ENCODE data around the gene TLE3. TPM values are rescaled to one million over a fixed set of nuclear protein-coding genes. Genes with fewer than 3 reads are reported as not detected.

The TLE3 gene
- total and polyA plus RNA-seq, 2 of the 13 experiments (the other 11 are each of a cell fraction or from before 2014, with no cell fraction given), result 11.9 to 13.8 TPM

- Histone ChIP-seq H3K9ac (ENCODE audit: insufficient read depth, low read depth, low read length) (no peak overlapping the region), H4K20me1 (ENCODE audit: insufficient read depth, low read length) (peaks cover 43% of the 10 kb centered on the region), H3K36me3 (replicated peaks in 1 of 2; ENCODE audit: control insufficient read depth in 1 of 2, insufficient read depth in 2 of 2, low read length in 2 of 2) (no peaks in the 10 kb centered on the region), H2AFZ (ENCODE audit: low read length) (no peak overlapping the region), H3K79me2 (ENCODE audit: insufficient read depth, low read length) (no peaks in the 10 kb centered on the region), H3K9me3 (ENCODE audit: low read length) (no peaks in the 10 kb centered on the region), H3K27me3 (ENCODE audit: control insufficient read depth in 1 of 2, insufficient read depth in 2 of 2, low read length in 2 of 2) (peaks cover 11 to 89% of the 10 kb centered on the region in 2 experiments), H3K4me2 (ENCODE audit: low read depth, low read length) (no peak overlapping the region), H3K27ac (ENCODE audit: extremely low read length, insufficient read depth, low read length) (no peak overlapping the region), H3K4me1 (ENCODE audit: insufficient read depth, low read length) (peaks cover 23% of the 10 kb centered on the region), H3K4me3 (replicated peaks in 1 of 3; ENCODE audit: insufficient read depth in 1 of 3, low read depth in 2 of 3, low read length in 3 of 3) (no peak overlapping the region)
- no peak for FAIRE-seq
- intact Hi-C loops (cut with micrococcal nuclease; ENCODE audit: unreplicated experiment), result no loop called here
- no TSS peak for BruUV-seq (replicated peaks)
- POLR2A ChIA-PET, result interaction anchor here (4.5 kb wide), 1 partner anchor 43 kb away, joined by 64 read pairs; the partner anchor contains the start of gene TLE3
- CTCF ChIA-PET (ENCODE audit: low intra/inter-chr PET ratio, low total read pairs), result no interaction called here
- no peak for ATAC-seq
- in situ Hi-C loops (cut with HindIII; ENCODE audit: extremely low pct_ligation_motif_present, low pct_unique_long_range_greater_than_20kb), result loop anchor here (25.0 kb wide), 1 partner anchor 555 kb away; no protein-coding TSS in a partner anchor
- no peak for DNase-seq (ENCODE audit: low spot score)
- TF ChIP-seq, protein P1, sequence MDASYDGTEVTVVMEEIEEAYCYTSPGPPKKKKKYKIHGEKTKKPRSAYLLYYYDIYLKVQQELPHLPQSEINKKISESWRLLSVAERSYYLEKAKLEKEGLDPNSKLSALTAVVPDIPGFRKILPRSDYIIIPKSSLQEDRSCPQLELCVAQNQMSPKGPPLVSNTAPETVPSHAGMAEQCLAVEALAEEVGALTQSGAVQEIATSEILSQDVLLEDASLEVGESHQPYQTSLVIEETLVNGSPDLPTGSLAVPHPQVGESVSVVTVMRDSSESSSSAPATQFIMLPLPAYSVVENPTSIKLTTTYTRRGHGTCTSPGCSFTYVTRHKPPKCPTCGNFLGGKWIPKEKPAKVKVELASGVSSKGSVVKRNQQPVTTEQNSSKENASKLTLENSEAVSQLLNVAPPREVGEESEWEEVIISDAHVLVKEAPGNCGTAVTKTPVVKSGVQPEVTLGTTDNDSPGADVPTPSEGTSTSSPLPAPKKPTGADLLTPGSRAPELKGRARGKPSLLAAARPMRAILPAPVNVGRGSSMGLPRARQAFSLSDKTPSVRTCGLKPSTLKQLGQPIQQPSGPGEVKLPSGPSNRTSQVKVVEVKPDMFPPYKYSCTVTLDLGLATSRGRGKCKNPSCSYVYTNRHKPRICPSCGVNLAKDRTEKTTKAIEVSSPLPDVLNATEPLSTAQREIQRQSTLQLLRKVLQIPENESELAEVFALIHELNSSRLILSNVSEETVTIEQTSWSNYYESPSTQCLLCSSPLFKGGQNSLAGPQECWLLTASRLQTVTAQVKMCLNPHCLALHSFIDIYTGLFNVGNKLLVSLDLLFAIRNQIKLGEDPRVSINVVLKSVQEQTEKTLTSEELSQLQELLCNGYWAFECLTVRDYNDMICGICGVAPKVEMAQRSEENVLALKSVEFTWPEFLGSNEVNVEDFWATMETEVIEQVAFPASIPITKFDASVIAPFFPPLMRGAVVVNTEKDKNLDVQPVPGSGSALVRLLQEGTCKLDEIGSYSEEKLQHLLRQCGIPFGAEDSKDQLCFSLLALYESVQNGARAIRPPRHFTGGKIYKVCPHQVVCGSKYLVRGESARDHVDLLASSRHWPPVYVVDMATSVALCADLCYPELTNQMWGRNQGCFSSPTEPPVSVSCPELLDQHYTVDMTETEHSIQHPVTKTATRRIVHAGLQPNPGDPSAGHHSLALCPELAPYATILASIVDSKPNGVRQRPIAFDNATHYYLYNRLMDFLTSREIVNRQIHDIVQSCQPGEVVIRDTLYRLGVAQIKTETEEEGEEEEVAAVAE (CRISPR knock-in tag; IDR thresholded peaks at IDR 0.05; ENCODE audit: borderline replicate concordance), result no peak
- no peak for TF ChIP-seq ZFP62 (CRISPR knock-in tag; IDR thresholded peaks at IDR 0.05)
- no peak for TF ChIP-seq RERE (CRISPR knock-in tag; IDR thresholded peaks at IDR 0.05; ENCODE audit: low read depth)
- no peak for TF ChIP-seq CBX2 (IDR thresholded peaks at IDR 0.05; ENCODE audit: low read depth, low read length)
- no peak for TF ChIP-seq CBX2 (CRISPR knock-in tag; IDR thresholded peaks at IDR 0.05; ENCODE audit: low read depth)
- TF ChIP-seq SRSF4 (IDR thresholded peaks at IDR 0.05; ENCODE audit: low read depth, low read length, poor library complexity, severe bottlenecking), result no peak
- no peak for TF ChIP-seq SIX4 (CRISPR knock-in tag; IDR thresholded peaks at IDR 0.05)
- no peak for TF ChIP-seq HIC2 (CRISPR knock-in tag; IDR thresholded peaks at IDR 0.05; ENCODE audit: low read depth)
- TF ChIP-seq SSRP1 (CRISPR knock-in tag; IDR thresholded peaks at IDR 0.05), result no peak
- TF ChIP-seq RORA (CRISPR knock-in tag; IDR thresholded peaks at IDR 0.05), result no peak
- no peak for TF ChIP-seq ZNF253 (CRISPR knock-in tag; IDR thresholded peaks at IDR 0.05; ENCODE audit: borderline replicate concordance)
- no peak for TF ChIP-seq SALL2 (CRISPR knock-in tag; IDR thresholded peaks at IDR 0.05)
- no peak for TF ChIP-seq KAT7 (CRISPR knock-in tag; IDR thresholded peaks at IDR 0.05; ENCODE audit: borderline replicate concordance)
- no peak for TF ChIP-seq ARNTL (CRISPR knock-in tag; IDR thresholded peaks at IDR 0.05)
- no peak for TF ChIP-seq RXRB (CRISPR knock-in tag; IDR thresholded peaks at IDR 0.05; ENCODE audit: borderline replicate concordance)
These were observed 44.3 kb upstream of the TLE3 start for GRCh38 chr15:70142072-70142321.
